Transverse colon (tissue), 4 donors: ENCODE results near the gene CDK14.

Experiments used
- CTCF ChIP-seq, 5 experiments: fragments of 200-600 bp in 3 of 5; fragments of 450-650 bp in 2 of 5; sonication (generic) in 3 of 5; IDR thresholded peaks; 1 replicate in 2 of 5; 2 replicates in 3 of 5; pipeline ENCODE4 v1.5.1; 2016 to 2017; ENCODE audit warnings: antibody characterized with exemption in 5 of 5, inconsistent platforms in 3 of 5, mild to moderate bottlenecking in 2 of 5, moderate library complexity in 1 of 5
- POLR2A ChIP-seq: fragments of 450-650 bp; IDR thresholded peaks from one replicate; pipeline ENCODE4 v1.6.1; 2016; ENCODE audit warnings: antibody characterized with exemption, mild to moderate bottlenecking, moderate library complexity
- POLR2AphosphoS5 ChIP-seq, 3 donors: sonication (generic); formaldehyde crosslinking; IDR thresholded peaks; one replicate each; pipeline ENCODE4 v1.6.1; 2016; ENCODE audit warnings: antibody characterized with exemption in 3 of 3

GRCh38 chr7:90761584-90761983, 165.5 kb downstream of the CDK14 start:
- TF ChIP-seq CTCF (IDR thresholded peaks at IDR 0.05) (no peak), POLR2A (no peak), POLR2AphosphoS5 (IDR thresholded peaks at IDR 0.05) (no peak)
